Activated naive CD8-positive, alpha-beta T cell treated with anti-CD3 and anti-CD28 coated beads, Interleukin-2, amount 10 ng/mL, durations not matched to agents 7 days and 5 days (primary cell): ENCODE data around the gene AP2B1. TPM values are rescaled to one million over a fixed set of nuclear protein-coding genes. Genes with fewer than 3 reads are reported as not detected.
"Not testable (repeated sequence)": the region's sequence is repeated elsewhere in the genome, so short reads cannot be mapped to it uniquely, and the experiment has no call there.

Experiments used
- ATAC-seq: fragments of 150-1000 bp; cut with Tn5 transposase; one replicate; pipeline ENCODE4 v1.10.0; 2021; ENCODE audit warnings: low read depth, moderate library complexity
- POLR2A ChIA-PET: fragments of 350-600 bp; sonication (Branson Sonifier 250); formaldehyde crosslinking; loops from one replicate; lab custom pipeline; 2021; ENCODE audit warnings: antibody characterized with exemption; lab: Charles Lee
- DNase-seq: peaks from one replicate; pipeline ENCODE4 v3.0.0; 2021
- H3K27ac Mint-ChIP-seq: one replicate; pipeline ENCODE4 v1.8.0; 2022; ENCODE audit warnings: mild to moderate bottlenecking, mixed read lengths
- H3K27me3 Mint-ChIP-seq: one replicate; pipeline ENCODE4 v1.8.0; 2022; ENCODE audit warnings: mild to moderate bottlenecking, moderate library complexity, mixed read lengths
- H3K36me3 Mint-ChIP-seq: one replicate; pipeline ENCODE4 v1.8.0; 2021; ENCODE audit warnings: mild to moderate bottlenecking, mixed read lengths
- H3K4me1 Mint-ChIP-seq: one replicate; pipeline ENCODE4 v1.8.0; 2021; ENCODE audit warnings: mixed read lengths
- H3K4me3 Mint-ChIP-seq: one replicate; pipeline ENCODE4 v1.8.0; 2022; ENCODE audit warnings: mild to moderate bottlenecking, moderate library complexity, mixed read lengths
- H3K9me3 Mint-ChIP-seq: one replicate; pipeline ENCODE4 v1.8.0; 2021; ENCODE audit warnings: mixed read lengths
- total RNA-seq, 2 experiments: library from RNA; stranded (reverse); gene quantifications; one replicate each; pipeline ENCODE4 v1.2.3, GENCODE V29; 2021

Gene AP2B1
- total RNA-seq, 2 experiments from 2014 or later = 154 to 163 TPM

DNA sequence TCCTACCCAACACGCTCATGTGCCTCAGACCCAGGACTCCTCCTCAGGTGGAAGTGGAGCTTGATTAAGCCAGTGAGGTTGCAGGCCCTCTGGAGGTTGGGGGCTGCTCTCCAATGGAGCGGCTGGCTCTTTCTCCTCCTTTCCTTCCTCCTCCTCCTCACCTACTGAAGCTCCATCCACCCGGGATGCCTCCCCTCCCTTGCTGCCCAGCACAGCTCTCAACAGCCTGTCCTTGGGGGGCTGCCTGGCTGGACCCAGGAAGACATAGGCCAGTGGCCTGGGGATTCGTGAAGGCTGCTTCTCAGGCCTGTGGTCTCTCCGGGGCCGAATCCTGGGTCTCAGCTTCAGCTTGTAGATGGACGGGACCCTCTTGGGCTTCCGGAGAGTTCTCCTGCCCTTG, 157.7 kb downstream of the AP2B1 start:
- Mint-ChIP-seq H3K27ac (no peak overlapping the region), H3K36me3 (no peaks in the 10 kb centered on the region), H3K27me3 (peaks cover 42% of the 10 kb centered on the region), H3K4me1 (peaks cover 12% of the 10 kb centered on the region), H3K9me3 (no peaks in the 10 kb centered on the region), H3K4me3 (no peak overlapping the region)
- POLR2A ChIA-PET = interaction anchor here (0.5 kb wide), 1 partner anchor 819 kb away, joined by 5 read pairs; no protein-coding TSS in a partner anchor
- DNase-seq (no peak), ATAC-seq (no peak)

DNA sequence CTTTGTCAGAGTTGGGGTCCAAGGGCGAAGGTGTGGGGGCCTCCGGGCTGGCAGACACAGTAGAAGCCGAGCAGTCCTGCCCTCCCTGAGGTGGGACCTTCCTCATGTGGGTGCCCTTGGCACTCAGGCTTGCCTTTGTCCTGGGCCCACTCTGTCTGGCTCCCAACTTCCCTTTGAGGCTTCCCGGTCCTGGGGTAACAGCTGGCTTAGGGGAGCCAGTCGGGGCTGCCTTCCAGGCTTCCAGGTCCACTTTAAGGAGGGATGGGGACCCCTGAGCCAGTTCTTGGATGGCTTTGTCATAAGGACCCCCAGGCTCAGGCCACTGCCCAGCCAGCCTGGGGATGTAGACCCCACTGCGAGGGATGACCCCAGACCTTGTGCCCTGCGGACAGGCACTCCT, 158.1 kb downstream of the AP2B1 start:
- Mint-ChIP-seq H3K9me3 (no peaks in the 10 kb centered on the region), H3K36me3 (no peaks in the 10 kb centered on the region), H3K27me3 (peaks cover 41% of the 10 kb centered on the region), H3K4me1 (peaks cover 14% of the 10 kb centered on the region), H3K4me3 (no peak overlapping the region), H3K27ac (no peak overlapping the region)
- ATAC-seq (no peak), DNase-seq (no peak)
- POLR2A ChIA-PET = no interaction called here

DNA sequence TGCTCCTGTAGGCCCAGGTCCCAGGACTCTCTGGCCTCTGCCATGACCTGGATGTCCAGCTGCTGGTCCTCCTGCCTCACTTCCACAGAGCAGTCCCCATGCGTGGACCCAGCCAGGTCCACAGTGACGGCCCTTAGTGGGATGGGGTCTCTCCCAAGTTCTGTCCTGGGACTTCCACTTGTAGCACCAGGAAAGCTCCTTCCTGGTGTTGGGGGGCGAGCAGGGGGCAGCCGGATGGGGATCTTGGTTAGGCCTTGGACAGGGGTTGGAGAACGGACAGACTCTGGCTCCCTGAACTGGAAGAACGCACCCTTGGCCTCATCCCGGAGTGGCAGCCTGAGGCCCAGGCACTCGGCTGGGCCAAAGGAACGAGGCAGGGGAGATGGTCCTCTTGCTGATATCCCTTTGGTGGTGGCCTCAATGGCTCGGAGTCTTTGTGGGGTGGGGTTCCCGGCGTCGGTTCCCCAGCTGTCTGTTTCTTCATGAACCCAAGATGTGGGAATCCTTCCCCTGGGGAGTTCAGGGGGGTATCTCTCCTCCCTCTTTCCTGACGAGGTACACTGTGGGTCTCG, 158.7 kb downstream of the AP2B1 start:
- no peak for ATAC-seq
- Mint-ChIP-seq H3K36me3 (no peaks in the 10 kb centered on the region), H3K4me3 (no peak overlapping the region), H3K4me1 (peaks cover 14% of the 10 kb centered on the region), H3K9me3 (no peaks in the 10 kb centered on the region), H3K27me3 (peaks cover 42% of the 10 kb centered on the region), H3K27ac (no peak overlapping the region)
- POLR2A ChIA-PET = no interaction called here
- DNase-seq = no peak

DNA sequence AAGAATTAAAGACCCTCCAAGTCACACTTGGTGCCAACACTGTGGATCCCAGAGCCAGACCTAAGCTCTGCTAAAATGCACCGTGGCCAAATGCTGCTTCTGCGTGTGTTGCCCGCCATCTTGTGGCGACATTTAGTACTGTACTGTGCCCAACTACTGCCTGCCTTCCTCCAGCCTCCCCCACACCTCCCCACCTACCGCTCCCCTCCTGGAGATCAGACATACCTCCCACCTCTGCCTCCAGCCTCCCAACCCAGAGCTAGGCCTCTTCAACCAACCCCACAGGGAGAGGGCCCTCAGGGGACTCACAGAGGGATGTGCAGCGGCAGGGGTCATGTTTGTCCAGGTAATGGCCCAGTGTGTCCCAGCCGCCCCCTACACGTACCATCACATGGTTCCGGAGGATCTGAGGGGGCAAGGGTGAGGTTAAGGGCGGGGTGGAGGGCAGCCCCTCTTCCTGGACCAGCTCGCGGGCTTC, 160.5 kb downstream of the AP2B1 start:
- Mint-ChIP-seq H3K9me3 (no peaks in the 10 kb centered on the region), H3K4me1 (peaks cover 9% of the 10 kb centered on the region), H3K27ac (no peak overlapping the region), H3K27me3 (peaks cover 38% of the 10 kb centered on the region), H3K36me3 (no peaks in the 10 kb centered on the region), H3K4me3 (no peak overlapping the region)
- ATAC-seq (peak; percentile 80), DNase-seq (peak; percentile 80)
- POLR2A ChIA-PET = interaction anchor here (0.5 to 1.4 kb wide), 2 partner anchors 134 to 606 kb away, joined by 4 to 5 read pairs; no protein-coding TSS in a partner anchor

DNA sequence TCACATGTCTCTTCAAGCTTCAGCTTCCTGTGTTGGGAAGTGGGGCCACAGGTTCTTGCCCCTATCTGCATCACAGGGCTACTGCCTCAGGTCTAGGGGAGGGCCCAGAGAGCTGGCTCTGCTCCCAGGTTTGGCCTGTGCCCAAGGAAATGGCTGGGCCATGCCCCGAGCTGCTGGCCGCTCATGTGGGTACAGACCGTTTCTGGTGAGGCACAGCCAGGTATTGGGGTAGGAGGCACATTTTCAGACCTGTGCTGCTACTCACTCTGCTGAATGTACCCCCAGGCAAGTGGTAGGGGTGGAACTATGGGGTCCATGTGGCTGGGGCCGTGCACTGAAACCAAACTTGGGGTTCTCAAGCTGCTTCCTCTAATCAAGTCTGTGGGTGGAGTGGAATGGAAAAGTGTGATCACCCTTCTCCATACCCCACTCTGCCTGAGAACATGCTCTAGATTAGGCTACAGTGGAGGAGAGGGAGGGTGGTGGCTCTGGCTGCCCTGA, 161.3 kb downstream of the AP2B1 start:
- POLR2A ChIA-PET = interaction anchor here (0.5 to 1.4 kb wide), 2 partner anchors 135 to 607 kb away, joined by 4 to 5 read pairs; no protein-coding TSS in a partner anchor
- Mint-ChIP-seq H3K36me3 (no peaks in the 10 kb centered on the region), H3K9me3 (no peaks in the 10 kb centered on the region), H3K27me3 (peaks cover 40% of the 10 kb centered on the region), H3K27ac (no peak overlapping the region), H3K4me1 (peaks cover 9% of the 10 kb centered on the region), H3K4me3 (no peak overlapping the region)
- no peak for ATAC-seq
- DNase-seq = no peak

DNA sequence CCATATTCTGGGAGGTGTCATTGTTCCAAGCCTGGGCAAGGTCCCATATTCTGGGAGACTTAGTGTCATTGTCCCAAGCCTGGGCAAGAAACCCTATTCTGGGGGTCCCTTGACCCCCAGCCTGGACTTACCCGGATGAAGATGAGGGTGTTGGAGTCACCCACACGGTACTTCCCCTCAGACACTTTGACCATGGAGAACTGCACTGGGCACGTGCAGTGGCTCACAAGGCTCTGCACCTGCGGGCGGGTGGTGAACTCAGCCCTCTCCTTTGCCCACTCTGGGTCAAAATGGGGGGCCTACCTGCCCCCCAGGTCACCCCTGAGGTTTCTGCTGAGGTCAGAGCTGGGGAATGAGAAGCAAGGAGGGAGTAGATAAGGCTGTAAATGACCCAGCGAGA, 161.9 kb downstream of the AP2B1 start:
- peaks cover 37% of the 10 kb centered on the region for H3K27me3 Mint-ChIP-seq
- no peak for ATAC-seq
- POLR2A ChIA-PET = no interaction called here
- no peak for DNase-seq
- H3K27ac Mint-ChIP-seq = no peak overlapping the region
- no peaks in the 10 kb centered on the region for H3K9me3 Mint-ChIP-seq
- no peaks in the 10 kb centered on the region for H3K36me3 Mint-ChIP-seq
- peaks cover 7% of the 10 kb centered on the region for H3K4me1 Mint-ChIP-seq
- H3K4me3 Mint-ChIP-seq = no peak overlapping the region

DNA sequence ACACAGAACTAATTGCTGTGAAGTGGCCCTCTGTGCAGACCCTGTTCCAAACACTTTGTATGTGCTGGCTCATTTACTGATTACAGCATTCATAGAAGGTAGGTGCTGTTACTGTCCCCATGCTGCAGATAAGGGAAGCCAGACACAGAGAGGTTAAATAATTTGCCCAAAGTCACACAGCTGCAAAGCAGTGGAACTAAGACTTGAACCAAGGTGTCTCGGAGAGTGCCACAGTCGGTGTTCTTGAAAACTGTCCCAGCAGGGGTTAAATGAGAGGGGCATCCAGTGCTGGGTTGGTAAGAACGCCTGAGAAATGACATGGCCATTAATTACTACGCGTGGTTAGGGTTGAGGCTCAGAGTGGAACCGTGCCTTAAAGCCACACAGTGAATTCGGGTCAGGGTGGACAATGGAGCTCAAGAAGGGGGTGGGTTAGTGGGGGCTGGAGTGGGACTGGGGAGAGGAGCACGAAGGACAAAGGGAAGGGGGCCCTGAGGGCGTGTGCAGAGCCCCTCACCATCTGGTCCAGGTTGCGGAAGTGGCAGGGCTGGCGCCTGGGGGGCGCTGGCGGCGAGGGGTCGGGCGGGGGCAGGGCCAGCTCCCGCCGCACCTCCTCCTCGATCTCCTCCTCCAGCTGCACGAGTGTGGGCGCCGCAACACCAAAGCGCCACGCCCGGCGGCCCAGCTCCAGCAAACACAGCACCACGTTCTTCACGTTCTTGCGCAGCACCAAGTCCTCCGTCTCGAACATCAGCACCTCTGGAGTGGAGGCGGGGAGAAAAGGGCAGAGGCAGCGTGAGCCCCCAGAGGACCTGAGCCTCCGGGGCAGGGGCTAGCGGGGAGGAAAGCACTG, 162.7 kb downstream of the AP2B1 start:
- no peak overlapping the region for H3K27ac Mint-ChIP-seq
- no peak for ATAC-seq
- peaks cover 37% of the 10 kb centered on the region for H3K27me3 Mint-ChIP-seq

DNA sequence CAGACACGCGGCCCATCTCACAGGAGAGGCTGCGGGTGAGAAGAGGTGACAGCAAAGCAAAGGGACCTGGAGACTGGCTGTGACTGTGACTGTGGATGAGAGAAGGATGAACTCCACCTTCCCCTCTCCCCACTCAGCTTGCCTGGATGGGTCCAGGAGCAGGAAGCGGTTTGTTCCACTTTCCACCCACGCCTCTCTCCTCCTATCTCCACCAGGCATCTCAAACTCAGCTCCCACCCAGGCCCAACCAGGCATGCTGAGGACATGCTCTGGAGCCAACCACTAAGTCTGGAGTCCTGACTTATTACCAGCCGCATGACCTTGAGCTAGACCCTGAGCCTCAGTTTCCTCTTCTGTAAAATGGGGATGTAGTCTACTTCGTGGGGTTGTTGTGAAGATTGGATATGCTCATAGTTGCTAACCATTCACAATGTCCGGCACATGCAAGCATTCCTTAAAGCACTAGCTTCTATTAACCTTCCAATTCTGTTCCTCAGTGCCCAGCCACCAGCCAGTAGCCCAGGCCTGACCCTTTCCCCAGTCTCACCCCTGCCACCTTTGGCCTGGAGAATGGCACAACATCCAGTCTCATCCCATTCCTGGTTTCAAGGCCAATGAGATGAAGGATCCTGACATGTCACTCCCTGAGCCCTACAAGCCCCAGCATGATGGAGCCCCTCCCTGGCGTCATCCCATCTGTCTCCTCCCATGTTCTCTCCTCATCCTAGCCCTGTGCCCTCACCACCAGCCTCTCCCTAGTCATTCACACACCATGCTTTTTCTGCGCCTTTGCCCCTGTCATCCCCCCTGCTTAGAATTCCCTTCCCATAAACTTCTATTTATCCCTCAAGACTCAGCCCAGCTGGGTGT, 163.6 kb downstream of the AP2B1 start:
- POLR2A ChIA-PET = no interaction called here

More for the DNA sequence above, 162.7 kb downstream of the AP2B1 start:
- Mint-ChIP-seq H3K9me3 (no peaks in the 10 kb centered on the region), H3K4me1 (peaks cover 7% of the 10 kb centered on the region), H3K36me3 (no peaks in the 10 kb centered on the region), H3K4me3 (peak overlapping the region; percentile 42)
- POLR2A ChIA-PET = interaction anchor here (1.0 kb wide), 1 partner anchor 59 kb away, joined by 3 read pairs; the partner anchor contains the start of gene TAF15
- no peak for DNase-seq

DNA sequence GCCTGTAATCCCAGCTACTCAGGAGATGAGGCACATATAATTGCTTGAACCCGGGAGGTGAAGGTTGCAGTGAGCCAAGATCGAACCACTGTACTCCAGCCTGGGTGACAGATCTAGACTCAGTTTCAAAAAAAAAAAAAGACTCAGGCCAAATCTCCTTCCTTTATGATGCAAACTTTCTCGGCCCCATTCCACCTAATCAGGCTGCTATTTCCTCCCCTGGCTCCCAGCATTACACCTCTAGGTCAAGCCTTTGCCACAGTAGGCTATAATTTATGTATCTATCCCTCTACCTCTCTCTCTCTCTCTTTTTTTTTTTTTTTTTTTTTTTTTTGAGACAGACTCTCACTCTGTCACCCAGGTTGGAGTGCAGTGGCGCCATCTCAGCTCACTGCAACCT, 164.4 kb downstream of the AP2B1 start:
- peaks cover 37% of the 10 kb centered on the region for H3K27me3 Mint-ChIP-seq
- H3K9me3 Mint-ChIP-seq, H3K4me3 Mint-ChIP-seq: not testable (repeated sequence)

More for the DNA sequence above, 163.6 kb downstream of the AP2B1 start:
- H3K36me3 Mint-ChIP-seq = no peaks in the 10 kb centered on the region
- peaks cover 37% of the 10 kb centered on the region for H3K27me3 Mint-ChIP-seq
- H3K9me3 Mint-ChIP-seq = no peaks in the 10 kb centered on the region
- ATAC-seq = no peak
- no peak for DNase-seq
- peaks cover 7% of the 10 kb centered on the region for H3K4me1 Mint-ChIP-seq
- H3K4me3 Mint-ChIP-seq = peak overlapping the region; percentile 42
- H3K27ac Mint-ChIP-seq = no peak overlapping the region

DNA sequence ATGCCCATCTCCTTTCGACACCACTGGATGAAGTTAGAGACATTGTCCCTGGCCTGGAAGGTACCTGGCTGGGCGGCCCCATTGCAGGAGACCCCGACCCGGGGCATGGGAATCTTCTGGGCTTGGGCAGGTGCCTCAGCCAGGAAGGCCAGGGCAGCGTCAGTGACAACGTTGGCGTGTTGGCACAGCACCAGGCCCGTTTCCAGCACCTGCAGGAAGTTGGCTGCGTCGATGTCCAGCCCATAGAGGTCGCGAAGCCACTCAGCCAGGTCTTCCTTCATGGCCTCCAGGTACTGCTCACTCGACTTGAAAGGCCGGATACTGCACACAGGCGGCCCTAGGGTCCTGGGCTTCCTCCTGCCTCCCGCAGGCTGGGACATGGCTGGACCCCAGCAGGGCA, 165.3 kb downstream of the AP2B1 start:
- no peak overlapping the region for H3K27ac Mint-ChIP-seq
- DNase-seq = no peak
- H3K4me1 Mint-ChIP-seq = peaks cover 7% of the 10 kb centered on the region
- no peaks in the 10 kb centered on the region for H3K9me3 Mint-ChIP-seq
- H3K4me3 Mint-ChIP-seq = no peak overlapping the region
- no peak for ATAC-seq
- peaks cover 37% of the 10 kb centered on the region for H3K27me3 Mint-ChIP-seq
- POLR2A ChIA-PET = interaction anchor here (0.6 kb wide), 1 partner anchor 163 kb away, joined by 3 read pairs; no protein-coding TSS in a partner anchor
- no peaks in the 10 kb centered on the region for H3K36me3 Mint-ChIP-seq

More for the DNA sequence above, 164.4 kb downstream of the AP2B1 start:
- H3K4me1 Mint-ChIP-seq, DNase-seq, ATAC-seq, H3K36me3 Mint-ChIP-seq, H3K27ac Mint-ChIP-seq, POLR2A ChIA-PET: not testable (repeated sequence)

DNA sequence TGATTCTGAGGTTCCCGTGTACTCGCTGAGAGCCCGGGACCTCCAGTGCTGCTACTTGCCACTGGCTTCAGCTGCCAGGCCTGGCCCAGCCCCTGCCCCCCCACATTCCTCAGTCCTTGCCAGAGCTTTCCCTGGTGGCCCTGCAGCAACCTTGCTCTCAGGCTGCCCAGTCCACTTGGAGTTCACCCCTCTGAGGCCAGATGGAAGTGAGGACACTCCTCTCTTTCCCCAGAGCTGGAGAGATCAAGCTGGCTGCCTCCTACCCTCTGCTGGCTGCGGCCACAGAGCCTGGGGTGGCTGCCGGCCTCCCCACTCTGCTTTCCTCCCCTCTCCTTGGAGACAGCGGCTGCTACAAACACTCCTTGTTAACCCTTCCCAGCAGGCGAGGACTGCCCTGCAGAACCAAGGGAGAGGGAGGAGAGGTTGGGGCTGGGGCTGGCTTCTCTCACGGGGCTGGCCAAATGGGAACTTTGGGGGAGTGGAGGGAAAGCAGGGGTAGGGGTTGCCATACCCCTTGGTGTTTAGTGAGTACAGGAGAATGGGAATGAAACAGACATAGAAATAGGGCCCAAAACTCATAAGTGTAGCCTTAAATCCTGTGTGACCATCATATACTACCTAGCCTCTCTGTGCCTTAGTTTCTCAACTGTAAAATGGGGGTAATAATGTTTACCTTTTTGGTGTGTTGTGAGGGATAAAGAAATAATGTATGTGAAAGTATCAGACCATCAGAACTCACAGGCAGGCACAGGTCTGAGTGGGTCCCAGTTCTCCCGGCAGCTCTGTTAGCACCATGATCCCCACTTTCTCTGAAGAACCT, 166.0 kb downstream of the AP2B1 start, which contains the start of gene GAS2L2:
GAS2L2 (minus strand) TSS at position 295 of the 820 bp plus-strand sequence. CDS start 389 bp downstream, outside the sequence.
- H3K36me3 Mint-ChIP-seq = no peaks in the 10 kb centered on the region
- H3K27me3 Mint-ChIP-seq = peaks cover 37% of the 10 kb centered on the region
- POLR2A ChIA-PET = no interaction called here
- no peaks in the 10 kb centered on the region for H3K9me3 Mint-ChIP-seq
- ATAC-seq (no peak), DNase-seq (no peak)
- no peak within 1 kb of the TSS for H3K27ac Mint-ChIP-seq
- peaks cover 7% of the 10 kb centered on the region for H3K4me1 Mint-ChIP-seq
- no peak within 1 kb of the TSS for H3K4me3 Mint-ChIP-seq

DNA sequence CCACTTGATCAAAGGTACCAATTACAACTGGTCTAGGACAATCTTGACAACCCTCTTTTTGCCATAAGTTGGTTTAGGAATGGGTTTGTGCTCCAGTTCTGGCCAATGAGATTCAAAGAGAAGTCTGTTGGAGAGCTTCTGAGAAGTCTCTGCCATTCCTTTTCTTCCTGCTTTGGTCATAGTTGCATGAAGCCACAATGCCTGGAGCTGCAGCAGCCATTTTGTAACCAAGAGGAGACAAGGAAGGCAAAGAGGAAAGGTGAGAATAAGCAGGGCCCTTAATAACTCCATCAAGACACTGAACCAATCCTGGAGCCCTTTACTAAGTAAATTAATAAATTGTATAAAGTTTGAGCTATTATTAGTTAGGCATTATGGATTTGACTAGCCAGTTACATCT, 170.1 kb downstream of the AP2B1 start:
- DNase-seq = no peak
- Mint-ChIP-seq H3K27me3 (peaks cover 5% of the 10 kb centered on the region), H3K4me1 (no peaks in the 10 kb centered on the region), H3K27ac (no peak overlapping the region), H3K9me3 (no peaks in the 10 kb centered on the region), H3K4me3 (no peak overlapping the region), H3K36me3 (no peaks in the 10 kb centered on the region)
- no peak for ATAC-seq
- POLR2A ChIA-PET = no interaction called here
